ENCODE data around the gene WASF2. TPM values are rescaled to one million over a fixed set of nuclear protein-coding genes. Genes with fewer than 3 reads are reported as not detected.

WASF2 gene
- total and polyA plus RNA-seq, 2 of the 8 experiments (the other 6 are each of a cell fraction or from before 2014, with no cell fraction given): 32.1 to 86.6 TPM

- no peak for TF ChIP-seq RAD21 (IDR thresholded peaks at IDR 0.05 in 1 of 2, conservative IDR thresholded peaks at IDR 0.05 in 1 of 2; ENCODE audit: low read depth in 2 of 2, low read length in 2 of 2)
- no peak for TF ChIP-seq ATF3 (IDR thresholded peaks at IDR 0.05; ENCODE audit: insufficient read depth, low read depth, low read length)
- TF ChIP-seq TAF7 (optimal IDR thresholded peaks at IDR 0.05; ENCODE audit: borderline replicate concordance, low read depth, low read length): no peak
- no peak for TF ChIP-seq EGR1 (IDR thresholded peaks at IDR 0.05; ENCODE audit: borderline replicate concordance, low read depth, low read length)
- no peak for TF ChIP-seq CBX5 (IDR thresholded peaks at IDR 0.05; ENCODE audit: low read depth, low read length)
- TF ChIP-seq SP4 (IDR thresholded peaks at IDR 0.05; ENCODE audit: low read length): no peak
Measured at GRCh38 chr1:27509127-27510080, 19.4 kb upstream of the WASF2 start (continued).

Data from H1 (cell line).